Measurements from ENCODE around the gene DDAH1. TPM values are rescaled to one million over a fixed set of nuclear protein-coding genes. Genes with fewer than 3 reads are reported as not detected.

Gene DDAH1
- total and polyA plus RNA-seq, 2 experiments from 2014 or later = 29.4 to 41.7 TPM

DNA sequence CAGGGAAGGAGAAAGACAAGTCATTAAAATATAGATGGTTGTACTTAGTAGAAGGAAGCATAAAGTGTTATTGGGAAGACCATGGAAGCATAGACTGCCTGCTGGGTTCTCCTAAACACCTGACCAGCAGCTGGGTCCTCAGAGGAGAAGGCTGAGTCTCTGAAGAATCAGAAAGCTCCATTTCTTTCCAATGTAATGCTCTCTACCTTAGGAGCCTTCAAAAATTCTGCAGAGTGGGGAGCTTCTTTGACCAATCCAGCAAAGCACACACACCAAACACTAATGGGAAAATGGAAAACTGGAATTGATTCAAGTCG is 167.5 kb downstream of the DDAH1 start:
- TF ChIP-seq, protein P1, sequence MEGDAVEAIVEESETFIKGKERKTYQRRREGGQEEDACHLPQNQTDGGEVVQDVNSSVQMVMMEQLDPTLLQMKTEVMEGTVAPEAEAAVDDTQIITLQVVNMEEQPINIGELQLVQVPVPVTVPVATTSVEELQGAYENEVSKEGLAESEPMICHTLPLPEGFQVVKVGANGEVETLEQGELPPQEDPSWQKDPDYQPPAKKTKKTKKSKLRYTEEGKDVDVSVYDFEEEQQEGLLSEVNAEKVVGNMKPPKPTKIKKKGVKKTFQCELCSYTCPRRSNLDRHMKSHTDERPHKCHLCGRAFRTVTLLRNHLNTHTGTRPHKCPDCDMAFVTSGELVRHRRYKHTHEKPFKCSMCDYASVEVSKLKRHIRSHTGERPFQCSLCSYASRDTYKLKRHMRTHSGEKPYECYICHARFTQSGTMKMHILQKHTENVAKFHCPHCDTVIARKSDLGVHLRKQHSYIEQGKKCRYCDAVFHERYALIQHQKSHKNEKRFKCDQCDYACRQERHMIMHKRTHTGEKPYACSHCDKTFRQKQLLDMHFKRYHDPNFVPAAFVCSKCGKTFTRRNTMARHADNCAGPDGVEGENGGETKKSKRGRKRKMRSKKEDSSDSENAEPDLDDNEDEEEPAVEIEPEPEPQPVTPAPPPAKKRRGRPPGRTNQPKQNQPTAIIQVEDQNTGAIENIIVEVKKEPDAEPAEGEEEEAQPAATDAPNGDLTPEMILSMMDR (conservative IDR thresholded peaks at IDR 0.05; ENCODE audit: low read depth in 2 of 2) = no peak
- TF ChIP-seq, protein P2, sequence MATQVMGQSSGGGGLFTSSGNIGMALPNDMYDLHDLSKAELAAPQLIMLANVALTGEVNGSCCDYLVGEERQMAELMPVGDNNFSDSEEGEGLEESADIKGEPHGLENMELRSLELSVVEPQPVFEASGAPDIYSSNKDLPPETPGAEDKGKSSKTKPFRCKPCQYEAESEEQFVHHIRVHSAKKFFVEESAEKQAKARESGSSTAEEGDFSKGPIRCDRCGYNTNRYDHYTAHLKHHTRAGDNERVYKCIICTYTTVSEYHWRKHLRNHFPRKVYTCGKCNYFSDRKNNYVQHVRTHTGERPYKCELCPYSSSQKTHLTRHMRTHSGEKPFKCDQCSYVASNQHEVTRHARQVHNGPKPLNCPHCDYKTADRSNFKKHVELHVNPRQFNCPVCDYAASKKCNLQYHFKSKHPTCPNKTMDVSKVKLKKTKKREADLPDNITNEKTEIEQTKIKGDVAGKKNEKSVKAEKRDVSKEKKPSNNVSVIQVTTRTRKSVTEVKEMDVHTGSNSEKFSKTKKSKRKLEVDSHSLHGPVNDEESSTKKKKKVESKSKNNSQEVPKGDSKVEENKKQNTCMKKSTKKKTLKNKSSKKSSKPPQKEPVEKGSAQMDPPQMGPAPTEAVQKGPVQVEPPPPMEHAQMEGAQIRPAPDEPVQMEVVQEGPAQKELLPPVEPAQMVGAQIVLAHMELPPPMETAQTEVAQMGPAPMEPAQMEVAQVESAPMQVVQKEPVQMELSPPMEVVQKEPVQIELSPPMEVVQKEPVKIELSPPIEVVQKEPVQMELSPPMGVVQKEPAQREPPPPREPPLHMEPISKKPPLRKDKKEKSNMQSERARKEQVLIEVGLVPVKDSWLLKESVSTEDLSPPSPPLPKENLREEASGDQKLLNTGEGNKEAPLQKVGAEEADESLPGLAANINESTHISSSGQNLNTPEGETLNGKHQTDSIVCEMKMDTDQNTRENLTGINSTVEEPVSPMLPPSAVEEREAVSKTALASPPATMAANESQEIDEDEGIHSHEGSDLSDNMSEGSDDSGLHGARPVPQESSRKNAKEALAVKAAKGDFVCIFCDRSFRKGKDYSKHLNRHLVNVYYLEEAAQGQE (IDR thresholded peaks at IDR 0.05; ENCODE audit: unreplicated experiment) = no peak
- TF ChIP-seq ZNF331 (CRISPR knock-in tag; IDR thresholded peaks at IDR 0.05; ENCODE audit: low read depth) (no peak), JUNB (IDR thresholded peaks at IDR 0.05; ENCODE audit: unreplicated experiment) (no peak), STAT1 (IDR thresholded peaks at IDR 0.05; ENCODE audit: unreplicated experiment) (no peak), NANOG (IDR thresholded peaks at IDR 0.05; ENCODE audit: borderline replicate concordance) (no peak), POLR2AphosphoS5 (IDR thresholded peaks at IDR 0.05; ENCODE audit: low read depth) (no peak), CREB1 (CRISPR knock-in tag; IDR thresholded peaks at IDR 0.05; ENCODE audit: low read depth) (no peak), EZH2 (IDR thresholded peaks at IDR 0.05; ENCODE audit: low read depth, unreplicated experiment) (no peak), ZNF114 (CRISPR knock-in tag; IDR thresholded peaks at IDR 0.05) (no peak), EZH2phosphoT487 (IDR thresholded peaks at IDR 0.05; ENCODE audit: unreplicated experiment) (no peak)
- TF ChIP-seq, protein P3, sequence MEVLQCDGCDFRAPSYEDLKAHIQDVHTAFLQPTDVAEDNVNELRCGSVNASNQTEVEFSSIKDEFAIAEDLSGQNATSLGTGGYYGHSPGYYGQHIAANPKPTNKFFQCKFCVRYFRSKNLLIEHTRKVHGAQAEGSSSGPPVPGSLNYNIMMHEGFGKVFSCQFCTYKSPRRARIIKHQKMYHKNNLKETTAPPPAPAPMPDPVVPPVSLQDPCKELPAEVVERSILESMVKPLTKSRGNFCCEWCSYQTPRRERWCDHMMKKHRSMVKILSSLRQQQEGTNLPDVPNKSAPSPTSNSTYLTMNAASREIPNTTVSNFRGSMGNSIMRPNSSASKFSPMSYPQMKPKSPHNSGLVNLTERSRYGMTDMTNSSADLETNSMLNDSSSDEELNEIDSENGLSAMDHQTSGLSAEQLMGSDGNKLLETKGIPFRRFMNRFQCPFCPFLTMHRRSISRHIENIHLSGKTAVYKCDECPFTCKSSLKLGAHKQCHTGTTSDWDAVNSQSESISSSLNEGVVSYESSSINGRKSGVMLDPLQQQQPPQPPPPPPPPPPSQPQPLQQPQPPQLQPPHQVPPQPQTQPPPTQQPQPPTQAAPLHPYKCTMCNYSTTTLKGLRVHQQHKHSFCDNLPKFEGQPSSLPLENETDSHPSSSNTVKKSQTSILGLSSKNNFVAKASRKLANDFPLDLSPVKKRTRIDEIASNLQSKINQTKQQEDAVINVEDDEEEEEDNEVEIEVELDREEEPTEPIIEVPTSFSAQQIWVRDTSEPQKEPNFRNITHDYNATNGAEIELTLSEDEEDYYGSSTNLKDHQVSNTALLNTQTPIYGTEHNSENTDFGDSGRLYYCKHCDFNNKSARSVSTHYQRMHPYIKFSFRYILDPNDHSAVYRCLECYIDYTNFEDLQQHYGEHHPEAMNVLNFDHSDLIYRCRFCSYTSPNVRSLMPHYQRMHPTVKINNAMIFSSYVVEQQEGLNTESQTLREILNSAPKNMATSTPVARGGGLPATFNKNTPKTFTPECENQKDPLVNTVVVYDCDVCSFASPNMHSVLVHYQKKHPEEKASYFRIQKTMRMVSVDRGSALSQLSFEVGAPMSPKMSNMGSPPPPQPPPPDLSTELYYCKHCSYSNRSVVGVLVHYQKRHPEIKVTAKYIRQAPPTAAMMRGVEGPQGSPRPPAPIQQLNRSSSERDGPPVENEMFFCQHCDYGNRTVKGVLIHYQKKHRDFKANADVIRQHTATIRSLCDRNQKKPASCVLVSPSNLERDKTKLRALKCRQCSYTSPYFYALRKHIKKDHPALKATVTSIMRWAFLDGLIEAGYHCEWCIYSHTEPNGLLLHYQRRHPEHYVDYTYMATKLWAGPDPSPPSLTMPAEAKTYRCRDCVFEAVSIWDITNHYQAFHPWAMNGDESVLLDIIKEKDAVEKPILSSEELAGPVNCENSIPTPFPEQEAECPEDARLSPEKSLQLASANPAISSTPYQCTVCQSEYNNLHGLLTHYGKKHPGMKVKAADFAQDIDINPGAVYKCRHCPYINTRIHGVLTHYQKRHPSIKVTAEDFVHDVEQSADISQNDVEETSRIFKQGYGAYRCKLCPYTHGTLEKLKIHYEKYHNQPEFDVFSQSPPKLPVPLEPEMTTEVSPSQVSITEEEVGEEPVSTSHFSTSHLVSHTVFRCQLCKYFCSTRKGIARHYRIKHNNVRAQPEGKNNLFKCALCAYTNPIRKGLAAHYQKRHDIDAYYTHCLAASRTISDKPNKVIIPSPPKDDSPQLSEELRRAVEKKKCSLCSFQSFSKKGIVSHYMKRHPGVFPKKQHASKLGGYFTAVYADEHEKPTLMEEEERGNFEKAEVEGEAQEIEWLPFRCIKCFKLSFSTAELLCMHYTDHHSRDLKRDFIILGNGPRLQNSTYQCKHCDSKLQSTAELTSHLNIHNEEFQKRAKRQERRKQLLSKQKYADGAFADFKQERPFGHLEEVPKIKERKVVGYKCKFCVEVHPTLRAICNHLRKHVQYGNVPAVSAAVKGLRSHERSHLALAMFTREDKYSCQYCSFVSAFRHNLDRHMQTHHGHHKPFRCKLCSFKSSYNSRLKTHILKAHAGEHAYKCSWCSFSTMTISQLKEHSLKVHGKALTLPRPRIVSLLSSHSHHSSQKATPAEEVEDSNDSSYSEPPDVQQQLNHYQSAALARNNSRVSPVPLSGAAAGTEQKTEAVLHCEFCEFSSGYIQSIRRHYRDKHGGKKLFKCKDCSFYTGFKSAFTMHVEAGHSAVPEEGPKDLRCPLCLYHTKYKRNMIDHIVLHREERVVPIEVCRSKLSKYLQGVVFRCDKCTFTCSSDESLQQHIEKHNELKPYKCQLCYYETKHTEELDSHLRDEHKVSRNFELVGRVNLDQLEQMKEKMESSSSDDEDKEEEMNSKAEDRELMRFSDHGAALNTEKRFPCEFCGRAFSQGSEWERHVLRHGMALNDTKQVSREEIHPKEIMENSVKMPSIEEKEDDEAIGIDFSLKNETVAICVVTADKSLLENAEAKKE (CRISPR knock-in tag; IDR thresholded peaks at IDR 0.05) = no peak
- H3K27me3 Mint-ChIP-seq (ENCODE audit: insufficient read depth, low read depth, poor library complexity) = peaks cover under 1% of the 10 kb centered on the region
- H3K4me3 Mint-ChIP-seq = no peak overlapping the region
- no peak overlapping the region for H3K4me3 ChIP-seq
- H3F3A ChIP-seq (replicated peaks; ENCODE audit: low read depth) = no peaks in the 10 kb centered on the region
- no peak overlapping the region for H3K27ac ChIP-seq (ENCODE audit: low read depth)
- H3K36me3 Mint-ChIP-seq (ENCODE audit: low read depth) = no peaks in the 10 kb centered on the region
- peaks cover 8% of the 10 kb centered on the region for H3K4me1 Mint-ChIP-seq
- no peaks in the 10 kb centered on the region for H3K79me2 ChIP-seq (replicated peaks; ENCODE audit: insufficient read depth)
- no peak overlapping the region for H3K27ac Mint-ChIP-seq
- no peaks in the 10 kb centered on the region for H3K4me1 ChIP-seq (ENCODE audit: insufficient read depth)
- no peaks in the 10 kb centered on the region for H3K9me2 ChIP-seq (ENCODE audit: insufficient read depth)
- peak overlapping the region; percentile 32 for H2AFZ ChIP-seq
- no peaks in the 10 kb centered on the region for H3K9me3 Mint-ChIP-seq
- no peaks in the 10 kb centered on the region for H4K20me1 ChIP-seq (replicated peaks; ENCODE audit: insufficient read depth)
- ATAC-seq (no peak), DNase-seq (ENCODE audit: low spot score) (no peak)
- no peaks in the 10 kb centered on the region for H3K27me3 ChIP-seq (ENCODE audit: insufficient read depth)
- H3K4me2 ChIP-seq = no peak overlapping the region
- H3K36me3 ChIP-seq (ENCODE audit: insufficient read depth) = no peaks in the 10 kb centered on the region

All from GM23338 (cell line).